ENCODE data around the gene NRIP1.

DNA sequence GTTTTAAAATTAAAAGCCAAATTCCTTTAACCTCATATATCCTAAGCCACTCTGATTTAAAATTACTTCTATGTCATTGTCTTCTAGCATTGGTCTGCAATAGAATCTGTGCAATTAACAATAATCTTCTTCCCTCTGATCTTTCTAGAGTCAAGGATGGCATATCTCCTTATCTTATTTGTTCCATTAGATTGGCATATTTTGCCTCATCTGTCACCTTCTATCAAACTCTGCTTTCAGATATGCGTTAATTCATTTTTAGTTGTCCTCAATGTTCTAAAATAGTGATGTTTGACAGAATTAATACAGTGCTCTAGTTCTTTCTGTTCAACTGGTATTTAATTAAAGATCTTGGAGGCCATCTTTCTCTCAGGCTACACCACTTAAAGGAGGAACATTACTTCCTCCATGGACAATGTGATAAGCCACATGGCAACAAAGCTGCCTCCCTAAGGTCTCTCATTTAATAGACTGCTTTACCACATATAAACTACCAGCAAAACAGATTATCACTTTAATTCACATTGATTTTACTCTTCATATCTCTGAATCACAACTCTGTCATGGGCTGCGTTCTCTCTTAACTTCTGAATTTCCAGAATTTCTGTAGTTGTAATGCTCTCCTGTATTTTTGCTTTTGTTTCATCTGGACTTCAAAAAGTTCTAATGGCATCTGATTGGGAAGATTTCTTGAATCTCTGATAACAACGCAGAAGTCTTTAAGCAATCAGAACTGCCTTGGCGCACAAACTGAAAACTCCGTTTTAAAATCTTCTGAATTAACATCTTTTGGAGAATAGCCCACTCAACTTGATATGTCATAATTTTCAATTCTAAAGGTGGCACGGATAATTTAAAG, 2.8 kb downstream of the NRIP1 start:
- TF ChIP-seq POLR2A (IDR thresholded peaks at IDR 0.05): no peak
- TF ChIP-seq, protein P1, sequence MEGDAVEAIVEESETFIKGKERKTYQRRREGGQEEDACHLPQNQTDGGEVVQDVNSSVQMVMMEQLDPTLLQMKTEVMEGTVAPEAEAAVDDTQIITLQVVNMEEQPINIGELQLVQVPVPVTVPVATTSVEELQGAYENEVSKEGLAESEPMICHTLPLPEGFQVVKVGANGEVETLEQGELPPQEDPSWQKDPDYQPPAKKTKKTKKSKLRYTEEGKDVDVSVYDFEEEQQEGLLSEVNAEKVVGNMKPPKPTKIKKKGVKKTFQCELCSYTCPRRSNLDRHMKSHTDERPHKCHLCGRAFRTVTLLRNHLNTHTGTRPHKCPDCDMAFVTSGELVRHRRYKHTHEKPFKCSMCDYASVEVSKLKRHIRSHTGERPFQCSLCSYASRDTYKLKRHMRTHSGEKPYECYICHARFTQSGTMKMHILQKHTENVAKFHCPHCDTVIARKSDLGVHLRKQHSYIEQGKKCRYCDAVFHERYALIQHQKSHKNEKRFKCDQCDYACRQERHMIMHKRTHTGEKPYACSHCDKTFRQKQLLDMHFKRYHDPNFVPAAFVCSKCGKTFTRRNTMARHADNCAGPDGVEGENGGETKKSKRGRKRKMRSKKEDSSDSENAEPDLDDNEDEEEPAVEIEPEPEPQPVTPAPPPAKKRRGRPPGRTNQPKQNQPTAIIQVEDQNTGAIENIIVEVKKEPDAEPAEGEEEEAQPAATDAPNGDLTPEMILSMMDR (IDR thresholded peaks at IDR 0.05): no peak
